Peyer's patch (tissue), 4 donors: Measurements from ENCODE around the gene RTN4.

Experiments used
- CTCF ChIP-seq, 6 experiments: fragments of 450-650 bp in 4 of 6; fragments of 200-600 bp in 2 of 6; sonication (generic) in 1 of 6; IDR thresholded peaks; one replicate each; pipeline ENCODE4 v1.5.1; 2017 to 2019; ENCODE audit warnings: antibody characterized with exemption in 6 of 6, mild to moderate bottlenecking in 3 of 6, moderate library complexity in 1 of 6
- POLR2A ChIP-seq, 2 donors: fragments of 450-650 bp; IDR thresholded peaks; one replicate each; pipeline ENCODE4 v1.5.1; 2017; ENCODE audit warnings: antibody characterized with exemption in 2 of 2, mild to moderate bottlenecking in 2 of 2, moderate library complexity in 2 of 2

- TF ChIP-seq CTCF (IDR thresholded peaks at IDR 0.05) (no peak), POLR2A (IDR thresholded peaks at IDR 0.05) (no peak)
Observed at GRCh38 chr2:54946220-54946805, 103.9 kb downstream of the RTN4 start.
